Measurements from ENCODE around the gene WDR91.
A peak's percentile ranks its signal among the peaks of the same experiment; 100 is the strongest.
"Not testable (repeated sequence)": the region's sequence is repeated elsewhere in the genome, so short reads cannot be mapped to it uniquely, and the experiment has no call there.

The WDR91 gene

GRCh38 chr7:135184254-135184841, 27.0 kb downstream of the WDR91 start:
- Histone ChIP-seq H3K36me3 (ENCODE audit: control insufficient read depth, low read depth, low read length) (peaks cover 10% of the 10 kb centered on the region), H3K27ac (ENCODE audit: low read length) (no peak overlapping the region), H3K9me3 (ENCODE audit: control insufficient read depth, low read depth, low read length) (peaks cover 17% of the 10 kb centered on the region)

DNA sequence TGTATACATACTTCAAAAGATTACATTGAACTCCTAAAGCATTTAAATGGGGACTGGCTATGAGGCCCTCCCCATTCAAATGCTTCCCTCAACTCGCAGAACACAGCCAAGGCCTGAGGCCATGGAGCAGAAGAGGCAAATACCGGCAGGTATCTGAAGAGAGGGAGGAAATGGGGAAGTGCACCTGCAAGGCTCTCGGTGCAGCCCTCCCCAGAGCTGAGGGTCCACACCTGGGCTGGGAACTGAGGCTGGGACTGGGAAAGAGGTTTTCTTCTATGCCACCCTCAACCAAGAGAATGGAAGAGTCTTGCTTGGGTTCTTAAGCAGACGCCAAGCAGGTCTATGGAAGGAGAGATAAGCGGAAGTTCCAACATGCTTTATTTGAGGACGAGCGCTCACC, 27.8 kb downstream of the WDR91 start:
- Histone ChIP-seq H3K27me3 (ENCODE audit: control insufficient read depth, insufficient read depth, low read length) (no peaks in the 10 kb centered on the region), H3K4me1 (ENCODE audit: control insufficient read depth, low read depth, low read length) (no peaks in the 10 kb centered on the region), H3K9ac (ENCODE audit: low read length) (no peak overlapping the region), H3K27ac (ENCODE audit: low read length) (no peak overlapping the region), H3K4me3 (ENCODE audit: low read length) (no peak overlapping the region), H3K9me3 (ENCODE audit: control insufficient read depth, low read depth, low read length) (peaks cover 17% of the 10 kb centered on the region), H3K36me3 (ENCODE audit: control insufficient read depth, low read depth, low read length) (peaks cover 10% of the 10 kb centered on the region)

More at GRCh38 chr7:135184254-135184841, 27.0 kb downstream of the WDR91 start:
- Histone ChIP-seq H3K9ac (ENCODE audit: low read length) (no peak overlapping the region), H3K27me3 (ENCODE audit: control insufficient read depth, insufficient read depth, low read length) (no peaks in the 10 kb centered on the region), H3K4me1 (ENCODE audit: control insufficient read depth, low read depth, low read length) (no peaks in the 10 kb centered on the region), H3K4me3 (ENCODE audit: low read length) (no peak overlapping the region)

- Histone ChIP-seq H3K9me3 (ENCODE audit: control insufficient read depth, low read depth, low read length) (peaks cover 17% of the 10 kb centered on the region), H3K36me3 (ENCODE audit: control insufficient read depth, low read depth, low read length) (peaks cover 4% of the 10 kb centered on the region), H3K27ac (ENCODE audit: low read length) (no peak overlapping the region)
Observed at GRCh38 chr7:135181929-135182678, 29.2 kb downstream of the WDR91 start.

DNA sequence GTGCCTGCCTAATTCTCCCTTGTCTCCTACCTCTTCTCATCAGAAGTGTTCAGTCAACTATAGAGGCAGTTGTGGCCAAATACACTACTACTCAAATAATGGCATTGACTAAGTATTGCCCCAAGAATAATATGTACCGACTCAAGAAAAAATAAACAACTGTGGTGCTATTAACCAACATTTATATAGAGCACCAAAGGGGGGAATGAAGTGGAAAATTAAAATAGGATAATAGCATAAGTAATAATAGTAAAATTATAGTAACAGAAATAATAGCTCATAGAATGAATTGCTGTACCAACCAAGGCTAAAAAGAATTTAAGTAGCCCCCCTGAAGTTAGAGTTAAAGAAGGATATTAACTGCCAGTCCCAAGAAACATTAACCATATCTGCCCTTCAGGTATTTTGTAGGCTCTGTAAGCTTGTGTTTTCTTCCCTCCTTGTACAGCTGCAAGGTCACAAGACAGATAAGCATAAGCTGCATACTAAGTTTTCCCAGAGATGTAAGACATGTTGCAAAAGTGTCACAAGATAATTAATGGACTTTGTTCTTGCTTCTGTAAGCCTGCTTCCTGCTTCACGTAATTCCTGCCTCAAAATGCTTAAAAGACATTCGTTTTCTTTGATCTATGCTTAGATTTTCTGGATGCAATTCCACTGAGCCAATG, 29.9 kb downstream of the WDR91 start:
- Histone ChIP-seq H3K4me3 (ENCODE audit: low read length) (no peak overlapping the region), H3K27me3 (ENCODE audit: control insufficient read depth, insufficient read depth, low read length) (no peaks in the 10 kb centered on the region), H3K4me1 (ENCODE audit: control insufficient read depth, low read depth, low read length) (peaks cover 9% of the 10 kb centered on the region), H3K9me3 (ENCODE audit: control insufficient read depth, low read depth, low read length) (peaks cover 17% of the 10 kb centered on the region), H3K36me3 (ENCODE audit: control insufficient read depth, low read depth, low read length) (peaks cover 4% of the 10 kb centered on the region), H3K27ac (ENCODE audit: low read length) (no peak overlapping the region), H3K9ac (ENCODE audit: low read length) (no peak overlapping the region)

More at GRCh38 chr7:135181929-135182678, 29.2 kb downstream of the WDR91 start:
- Histone ChIP-seq H3K4me3 (ENCODE audit: low read length) (no peak overlapping the region), H3K4me1 (ENCODE audit: control insufficient read depth, low read depth, low read length) (peaks cover 8% of the 10 kb centered on the region), H3K27me3 (ENCODE audit: control insufficient read depth, insufficient read depth, low read length) (no peaks in the 10 kb centered on the region), H3K9ac (ENCODE audit: low read length) (no peak overlapping the region)

DNA sequence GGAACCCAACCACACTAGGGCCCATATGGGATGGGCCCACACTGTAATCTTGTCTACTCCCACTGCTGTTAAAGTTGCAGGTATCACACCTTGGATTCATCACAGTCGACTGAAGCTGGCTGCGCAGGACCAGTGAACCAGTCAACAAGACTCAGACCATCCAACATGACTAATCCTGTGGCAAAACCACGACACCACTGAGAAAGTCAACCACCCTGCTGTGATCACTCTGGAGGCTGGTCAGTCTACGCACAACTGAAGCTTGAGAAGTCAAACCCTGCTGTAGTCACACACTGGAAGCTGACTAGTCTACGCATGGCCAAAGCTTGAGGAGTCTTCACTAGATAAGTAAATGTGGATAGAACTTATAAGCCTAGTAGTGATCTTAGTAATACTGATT, 31.2 kb downstream of the WDR91 start:
- H3K4me1 ChIP-seq (ENCODE audit: control insufficient read depth, low read depth, low read length), result peaks cover 9% of the 10 kb centered on the region
- no peak overlapping the region for H3K27ac ChIP-seq (ENCODE audit: low read length)
- peaks cover 17% of the 10 kb centered on the region for H3K9me3 ChIP-seq (ENCODE audit: control insufficient read depth, low read depth, low read length)
- H3K36me3 ChIP-seq (ENCODE audit: control insufficient read depth, low read depth, low read length), result peaks cover 4% of the 10 kb centered on the region
- no peak overlapping the region for H3K4me3 ChIP-seq (ENCODE audit: low read length)
- no peak overlapping the region for H3K9ac ChIP-seq (ENCODE audit: low read length)
- no peaks in the 10 kb centered on the region for H3K27me3 ChIP-seq (ENCODE audit: control insufficient read depth, insufficient read depth, low read length)

- no peak overlapping the region for H3K4me3 ChIP-seq (ENCODE audit: low read length)
- H3K9ac ChIP-seq (ENCODE audit: low read length), result no peak overlapping the region
- peaks cover 4% of the 10 kb centered on the region for H3K36me3 ChIP-seq (ENCODE audit: control insufficient read depth, low read depth, low read length)
- H3K9me3 ChIP-seq (ENCODE audit: control insufficient read depth, low read depth, low read length), result peaks cover 17% of the 10 kb centered on the region
- H3K27me3 ChIP-seq (ENCODE audit: control insufficient read depth, insufficient read depth, low read length), result no peaks in the 10 kb centered on the region
- peaks cover 9% of the 10 kb centered on the region for H3K4me1 ChIP-seq (ENCODE audit: control insufficient read depth, low read depth, low read length)
- H3K27ac ChIP-seq (ENCODE audit: low read length), result no peak overlapping the region
Observed at GRCh38 chr7:135179321-135179925, 31.9 kb downstream of the WDR91 start.

DNA sequence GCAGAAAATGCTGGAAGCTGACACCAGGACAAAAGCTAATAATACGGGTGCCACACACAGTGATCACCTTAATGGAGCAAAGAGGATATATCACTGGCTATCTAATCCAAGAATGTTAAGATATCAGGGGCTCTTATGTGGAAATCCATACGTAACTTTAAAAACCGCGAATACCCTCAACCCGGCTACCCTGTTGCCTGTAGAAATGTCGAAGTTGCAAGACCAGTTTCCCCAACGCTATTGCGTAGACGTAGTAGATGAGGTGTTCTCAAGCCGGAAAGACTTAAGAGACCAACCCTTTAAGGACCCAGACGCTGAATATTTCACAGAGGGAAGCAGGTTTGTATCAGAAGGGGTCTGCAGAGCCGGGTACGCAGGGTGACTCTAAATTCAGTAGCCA, 33.0 kb downstream of the WDR91 start:
- H3K27me3 ChIP-seq (ENCODE audit: control insufficient read depth, insufficient read depth, low read length), result no peaks in the 10 kb centered on the region
- H3K9me3 ChIP-seq (ENCODE audit: control insufficient read depth, low read depth, low read length), result peaks cover 17% of the 10 kb centered on the region
- peaks cover 9% of the 10 kb centered on the region for H3K4me1 ChIP-seq (ENCODE audit: control insufficient read depth, low read depth, low read length)
- H3K4me3 ChIP-seq (ENCODE audit: low read length), result no peak overlapping the region
- H3K36me3 ChIP-seq (ENCODE audit: control insufficient read depth, low read depth, low read length), result peaks cover 1% of the 10 kb centered on the region
- H3K9ac ChIP-seq (ENCODE audit: low read length), result no peak overlapping the region
- H3K27ac ChIP-seq (ENCODE audit: low read length), result no peak overlapping the region

GRCh38 chr7:135177028-135177696, 34.2 kb downstream of the WDR91 start:
- H3K4me1 ChIP-seq (ENCODE audit: control insufficient read depth, low read depth, low read length), result peaks cover 9% of the 10 kb centered on the region
- H3K27ac ChIP-seq (ENCODE audit: low read length), result peak overlapping the region; percentile 43
- no peak overlapping the region for H3K9ac ChIP-seq (ENCODE audit: low read length)
- H3K9me3 ChIP-seq (ENCODE audit: control insufficient read depth, low read depth, low read length), result peaks cover 17% of the 10 kb centered on the region
- H3K27me3 ChIP-seq (ENCODE audit: control insufficient read depth, insufficient read depth, low read length), result no peaks in the 10 kb centered on the region
- no peak overlapping the region for H3K4me3 ChIP-seq (ENCODE audit: low read length)
- no peaks in the 10 kb centered on the region for H3K36me3 ChIP-seq (ENCODE audit: control insufficient read depth, low read depth, low read length)

DNA sequence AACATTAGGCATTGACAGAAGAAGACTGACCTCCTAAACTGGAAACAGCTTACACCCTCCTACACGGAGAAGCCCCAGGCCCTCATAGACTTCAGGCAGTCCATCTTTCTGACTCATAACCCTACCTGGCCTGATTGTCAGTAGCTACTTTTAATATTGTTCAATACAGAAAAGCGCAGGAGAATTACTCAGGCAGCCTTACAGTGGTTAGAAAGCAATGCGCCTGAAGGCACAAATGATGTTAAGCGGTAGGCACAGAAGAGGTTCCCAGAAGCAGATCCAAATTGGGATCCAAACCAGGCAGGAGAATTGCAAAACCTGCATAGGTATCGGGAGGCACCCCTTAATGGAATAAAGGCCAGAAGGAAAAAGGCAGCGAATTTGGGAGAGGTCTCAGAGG, 35.4 kb downstream of the WDR91 start:
- Histone ChIP-seq H3K4me3 (ENCODE audit: low read length) (no peak overlapping the region), H3K27ac (ENCODE audit: low read length) (no peak overlapping the region), H3K9me3 (ENCODE audit: control insufficient read depth, low read depth, low read length) (peaks cover 8% of the 10 kb centered on the region), H3K9ac (ENCODE audit: low read length) (no peak overlapping the region), H3K27me3 (ENCODE audit: control insufficient read depth, insufficient read depth, low read length) (no peaks in the 10 kb centered on the region), H3K36me3 (ENCODE audit: control insufficient read depth, low read depth, low read length) (no peaks in the 10 kb centered on the region), H3K4me1 (ENCODE audit: control insufficient read depth, low read depth, low read length) (peaks cover 9% of the 10 kb centered on the region)

DNA sequence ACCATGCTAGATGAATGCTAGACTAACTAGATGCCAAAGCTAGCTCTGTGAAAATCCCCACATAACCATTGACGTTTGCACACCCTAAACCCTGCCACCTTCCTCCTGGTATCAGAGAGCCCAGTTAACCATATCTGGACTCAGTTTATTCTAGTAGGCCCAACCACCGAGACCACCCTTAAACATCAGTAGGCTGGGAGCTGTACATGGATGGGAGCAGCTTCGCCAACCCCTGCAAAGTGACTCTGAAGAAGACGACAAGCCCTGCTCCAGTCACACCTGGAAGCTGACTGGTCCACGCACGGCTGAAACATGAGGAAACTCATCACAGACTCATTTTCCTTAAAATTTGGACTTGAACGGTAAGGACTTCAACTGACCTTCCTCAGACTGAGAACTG, 36.4 kb downstream of the WDR91 start:
- Histone ChIP-seq H3K4me3 (ENCODE audit: low read length) (no peak overlapping the region), H3K27ac (ENCODE audit: low read length) (no peak overlapping the region), H3K36me3 (ENCODE audit: control insufficient read depth, low read depth, low read length) (no peaks in the 10 kb centered on the region), H3K9ac (ENCODE audit: low read length) (no peak overlapping the region), H3K4me1 (ENCODE audit: control insufficient read depth, low read depth, low read length) (peaks cover 9% of the 10 kb centered on the region), H3K27me3 (ENCODE audit: control insufficient read depth, insufficient read depth, low read length) (no peaks in the 10 kb centered on the region), H3K9me3 (ENCODE audit: control insufficient read depth, low read depth, low read length) (peaks cover under 1% of the 10 kb centered on the region)

GRCh38 chr7:135173916-135174315, 37.4 kb downstream of the WDR91 start:
- not testable (repeated sequence) for H3K4me3 ChIP-seq (ENCODE audit: low read length); H3K9ac ChIP-seq (ENCODE audit: low read length); H3K4me1 ChIP-seq (ENCODE audit: control insufficient read depth, low read depth, low read length); H3K36me3 ChIP-seq (ENCODE audit: control insufficient read depth, low read depth, low read length); H3K9me3 ChIP-seq (ENCODE audit: control insufficient read depth, low read depth, low read length); H3K27me3 ChIP-seq (ENCODE audit: control insufficient read depth, insufficient read depth, low read length); H3K27ac ChIP-seq (ENCODE audit: low read length)
